Measurements from ENCODE around the gene ADARB2.

GRCh38 chr10:1344846-1345245 is 392.5 kb downstream of the ADARB2 start:
- no peak for TF ChIP-seq POLR2AphosphoS5 (IDR thresholded peaks at IDR 0.05; ENCODE audit: low read depth, low read length)
- TF ChIP-seq FOXP2 (optimal IDR thresholded peaks at IDR 0.05; ENCODE audit: borderline replicate concordance, extremely low read depth, extremely low read length, insufficient read depth): no peak
- TF ChIP-seq TAF1 (IDR thresholded peaks at IDR 0.05; ENCODE audit: borderline replicate concordance, insufficient read depth, low read length): no peak
